HT-29 (cell line): ENCODE data around the gene ZNF629. TPM values are rescaled to one million over a fixed set of nuclear protein-coding genes. Genes with fewer than 3 reads are reported as not detected.
A peak's percentile ranks its signal among the peaks of the same experiment; 100 is the strongest.
"Not testable (repeated sequence)": the region's sequence is repeated elsewhere in the genome, so short reads cannot be mapped to it uniquely, and the experiment has no call there.

Experiments used
- DNase-seq: peaks from one replicate; pipeline ENCODE4 v3.0.0-alpha.2; 2015; ENCODE audit warnings: low spot score
- total RNA-seq: library from RNA; depleted of rRNA; stranded (reverse); fragments of >200 nt; shearing (Covaris generic); gene quantifications from 2 replicates; pipeline ENCODE4 v1.2.3, GENCODE V29; 2014; rRNA removed

The ZNF629 gene
- total RNA-seq = 19.8 and 21.3 TPM in 2 replicates

DNA sequence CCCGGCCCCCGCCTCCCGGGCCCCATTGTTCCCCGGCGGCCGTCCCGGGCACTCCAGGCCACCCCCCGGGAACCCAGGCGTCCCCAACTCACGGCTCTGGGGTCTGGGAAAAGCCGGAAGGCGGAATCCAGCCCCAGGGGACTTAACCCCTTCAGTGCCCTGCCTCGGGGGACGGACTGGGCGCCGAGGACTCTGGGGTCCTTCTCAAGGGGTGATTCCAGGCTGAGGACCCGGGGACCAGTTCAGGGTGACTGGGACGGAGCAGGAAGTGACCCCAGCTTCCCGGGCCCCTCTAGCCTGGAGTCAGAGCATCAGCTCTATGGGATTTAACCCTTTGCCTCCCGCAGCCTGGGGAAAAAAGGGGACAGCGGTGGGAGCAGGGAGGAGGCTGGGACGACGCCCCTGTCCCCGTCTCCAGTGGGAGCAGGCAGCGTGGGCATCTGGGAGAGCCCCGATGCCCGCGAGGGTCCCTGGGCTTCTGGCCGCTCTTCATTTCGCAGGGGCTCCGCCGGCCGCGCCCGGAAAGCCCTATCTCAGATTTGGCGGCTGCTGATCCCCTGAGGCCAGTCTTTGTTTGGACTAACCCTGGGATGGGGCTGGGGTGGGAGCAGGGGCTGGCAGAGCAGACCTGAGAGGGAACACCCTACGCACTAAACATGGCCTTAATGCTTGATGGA, at the start of gene ZNF629:
ZNF629 (minus strand) TSS at position 270 of the 677 bp plus-strand sequence. CDS start 2,723 bp downstream, outside the sequence.
- peak; percentile 74 for DNase-seq

DNA sequence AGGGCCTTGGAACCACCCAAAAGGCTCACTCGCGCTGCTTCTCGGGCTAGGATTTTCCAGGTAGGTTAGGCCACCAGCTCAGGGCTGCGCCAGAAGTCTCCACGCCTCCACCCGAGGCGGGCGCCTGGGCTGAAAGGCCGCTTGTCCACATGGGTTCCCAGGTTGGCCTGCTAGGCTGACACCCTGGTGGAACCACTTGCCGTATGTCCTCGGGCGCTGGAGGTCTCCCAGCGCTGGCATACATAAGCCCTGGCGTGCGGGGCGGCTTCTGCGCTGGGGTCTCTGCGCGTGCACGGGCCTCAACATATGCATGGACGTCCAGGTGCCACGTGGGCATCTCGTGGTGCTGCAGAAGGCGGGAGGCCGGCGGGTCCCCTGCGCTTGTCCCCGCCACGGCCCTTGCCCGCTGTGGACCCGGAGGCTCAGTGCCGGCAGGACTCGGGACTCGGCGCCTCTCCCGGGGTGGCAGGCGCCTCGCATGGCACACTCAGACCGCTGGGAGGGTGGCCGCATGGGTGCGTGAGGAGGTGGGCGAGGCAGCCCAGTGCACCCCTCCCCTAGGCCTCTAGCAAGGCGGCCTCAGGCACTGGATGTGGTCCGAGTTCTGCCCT, 47.2 kb upstream of the ZNF629 start:
- no peak for DNase-seq

DNA sequence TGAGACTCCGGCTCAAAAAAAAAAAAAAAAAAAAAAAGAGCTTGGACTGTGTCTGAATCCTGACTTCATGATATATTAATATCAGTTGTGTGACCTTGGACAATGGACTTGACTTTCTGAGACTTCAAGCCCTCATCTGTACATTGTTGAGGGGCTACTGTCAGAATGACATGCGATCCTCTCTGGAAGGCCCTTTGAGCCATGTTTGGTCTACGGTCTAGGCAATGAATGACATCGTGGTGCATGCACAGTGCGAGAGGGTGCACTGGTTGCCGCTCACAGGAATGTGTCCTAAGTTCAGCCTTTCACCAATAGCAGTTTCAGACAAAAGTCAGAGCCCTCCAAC, 43.0 kb upstream of the ZNF629 start:
- no peak for DNase-seq

DNA sequence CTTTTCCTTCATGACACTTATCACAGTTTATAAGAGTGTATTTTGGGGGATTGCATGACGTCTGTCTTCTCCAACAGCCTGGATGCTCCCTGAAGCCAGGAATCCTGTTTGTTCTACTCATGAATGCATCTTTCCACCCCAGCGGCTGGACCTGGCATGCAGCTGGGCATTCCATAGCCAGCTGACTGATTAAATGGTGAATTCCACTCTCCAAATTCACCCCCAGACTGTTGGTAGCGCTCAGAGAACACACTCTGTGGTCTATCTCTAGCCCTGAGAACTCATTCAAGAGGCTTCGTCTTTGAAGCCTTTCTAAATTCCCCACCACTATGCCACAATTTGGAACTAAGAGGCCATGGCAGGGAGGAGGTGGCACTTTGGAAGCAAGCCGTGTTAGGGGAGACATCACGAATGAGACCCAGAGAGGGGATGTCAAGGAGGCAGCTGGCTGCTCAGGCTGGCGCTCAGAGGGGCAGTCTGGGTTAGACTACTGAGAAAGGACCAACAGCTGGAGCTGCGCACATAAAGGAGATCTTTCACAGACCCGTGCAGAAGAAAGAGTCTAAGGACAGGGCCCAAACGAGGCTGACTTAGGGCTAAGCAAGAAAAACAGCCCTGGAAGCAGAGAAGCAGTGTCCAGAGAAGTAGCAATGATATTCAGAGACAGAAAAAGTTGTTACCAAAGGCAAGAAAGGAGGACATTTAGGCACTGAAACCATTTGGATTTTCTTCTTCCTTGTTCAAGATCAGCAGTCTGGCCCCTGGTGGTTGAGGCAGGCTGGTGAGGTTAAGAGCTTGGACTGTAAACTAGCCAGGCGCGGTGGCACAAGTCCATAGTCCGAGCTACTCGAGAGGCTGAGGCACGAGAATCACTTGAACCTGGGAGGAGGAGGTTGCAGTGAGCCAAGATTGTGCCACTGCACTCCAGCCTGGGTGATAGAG, 42.4 kb upstream of the ZNF629 start:
- peak; percentile 21 for DNase-seq

DNA sequence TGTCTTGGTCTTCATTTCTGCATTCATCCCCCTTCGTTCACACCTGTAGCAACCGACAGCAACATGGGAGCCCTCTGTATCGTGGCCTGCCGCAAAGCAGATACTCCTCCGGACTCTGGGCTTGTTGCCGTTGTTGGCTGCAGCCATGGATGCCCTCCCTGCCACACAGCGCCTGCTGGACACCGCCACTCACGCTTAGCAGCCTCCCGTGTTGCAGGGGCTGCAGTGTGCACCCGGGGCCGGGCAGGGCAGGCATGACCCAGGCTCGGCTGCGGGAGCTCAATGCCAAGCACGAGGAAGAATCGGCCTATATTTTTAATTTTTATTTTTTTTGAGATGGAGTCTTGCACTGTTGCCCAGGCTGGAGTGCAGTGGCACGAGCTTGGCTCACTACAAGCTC, 34.9 kb upstream of the ZNF629 start:
- no peak for DNase-seq

DNA sequence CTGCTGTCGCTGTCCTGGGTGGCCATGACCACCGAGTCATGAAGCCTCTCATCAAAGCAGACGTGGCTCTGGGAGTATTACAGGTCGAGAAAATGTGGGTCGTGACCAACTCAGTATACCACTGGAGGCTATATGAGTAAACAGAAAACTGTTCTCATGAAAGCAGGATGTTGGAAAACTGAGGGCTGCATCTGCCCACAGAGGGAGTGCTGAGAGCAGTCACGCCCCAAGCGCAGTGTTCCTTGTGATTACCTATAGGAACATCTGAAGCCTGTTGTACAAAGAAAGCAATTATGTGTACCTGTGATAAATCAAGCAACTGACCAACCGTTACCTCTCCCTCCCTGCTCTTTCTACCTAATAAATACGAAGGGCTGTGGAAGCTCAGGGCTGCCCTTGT, 34.4 kb upstream of the ZNF629 start:
- DNase-seq = not testable (repeated sequence)

DNA sequence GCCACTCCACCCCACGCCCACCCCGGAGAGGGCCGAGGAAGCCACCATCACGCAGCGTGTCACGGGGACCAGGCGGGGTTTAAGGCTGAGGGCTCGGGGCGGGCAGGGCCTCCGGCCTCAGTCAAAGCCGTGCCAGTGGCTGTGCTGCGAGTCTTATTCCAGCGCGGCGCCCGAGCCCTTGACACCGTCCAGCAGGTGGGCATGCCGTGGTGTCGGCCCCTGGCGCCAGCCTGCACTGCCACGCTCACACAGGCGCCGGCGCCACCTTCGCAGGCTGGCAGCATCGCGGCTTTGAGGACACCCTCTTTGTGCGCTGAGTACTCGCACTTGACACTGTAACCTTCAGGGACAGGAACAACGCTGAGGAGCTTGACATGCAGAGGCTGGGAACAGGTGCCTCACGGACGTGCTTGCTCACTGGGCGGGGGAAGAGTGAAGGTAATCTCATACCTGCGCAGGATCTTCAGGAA, 34.0 kb upstream of the ZNF629 start:
- DNase-seq = no peak

DNA sequence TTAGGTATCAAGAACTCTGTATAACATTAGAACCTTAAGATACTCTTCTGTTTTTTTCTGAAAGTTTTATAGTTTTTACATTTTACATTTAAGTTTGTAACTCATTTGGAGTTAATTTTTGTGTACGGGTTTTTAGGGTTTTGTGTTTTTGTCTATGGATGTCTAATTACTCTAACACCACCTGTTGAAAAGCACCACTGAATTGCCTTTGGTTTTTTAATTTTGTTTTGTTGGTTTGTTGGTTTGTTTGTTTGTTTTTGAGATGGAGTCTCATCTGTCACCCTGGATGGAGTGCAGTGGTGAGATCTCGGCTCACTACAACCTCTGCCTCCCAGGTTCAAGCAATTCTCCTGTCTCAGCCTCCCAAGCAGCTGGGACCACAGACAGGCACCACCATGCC, 29.8 kb upstream of the ZNF629 start:
- no peak for DNase-seq

DNA sequence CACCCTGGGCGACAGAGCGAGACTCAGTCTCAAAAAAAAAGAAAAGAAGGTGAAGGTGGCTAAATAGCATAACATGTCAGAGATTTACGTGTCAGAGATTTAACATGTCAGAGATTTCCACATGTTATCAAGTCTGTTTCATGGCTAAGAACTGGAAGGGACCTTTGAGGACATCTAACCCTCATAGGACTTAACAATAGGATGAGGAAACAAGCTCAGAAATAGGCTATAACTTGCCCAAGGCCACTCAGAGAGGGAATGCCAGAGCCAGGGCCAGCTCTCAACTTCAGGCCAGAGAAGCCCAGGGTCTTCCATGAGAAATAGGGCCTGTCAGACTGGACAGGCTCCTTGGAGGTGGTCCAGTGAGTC, 26.8 kb upstream of the ZNF629 start:
- no peak for DNase-seq

DNA sequence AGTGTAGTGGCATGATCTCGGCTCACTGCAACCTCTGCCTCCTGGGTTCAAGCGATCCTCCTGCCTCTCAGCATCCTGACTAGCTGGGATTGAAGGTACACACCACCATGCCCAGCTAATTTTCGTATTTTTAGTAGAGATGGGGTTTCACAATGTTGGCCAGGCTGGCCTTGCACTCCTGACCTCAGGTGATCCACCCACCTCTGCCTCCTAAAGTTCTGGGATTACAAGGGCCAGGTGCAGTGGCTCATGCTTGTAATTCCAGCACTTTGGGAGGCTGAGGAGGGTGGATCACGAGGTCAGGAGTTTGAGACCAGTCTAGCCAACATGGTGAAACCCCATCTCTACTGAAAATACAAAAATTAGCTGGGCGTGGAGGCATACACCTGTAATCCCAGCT, 22.7 kb upstream of the ZNF629 start:
- not testable (repeated sequence) for DNase-seq

DNA sequence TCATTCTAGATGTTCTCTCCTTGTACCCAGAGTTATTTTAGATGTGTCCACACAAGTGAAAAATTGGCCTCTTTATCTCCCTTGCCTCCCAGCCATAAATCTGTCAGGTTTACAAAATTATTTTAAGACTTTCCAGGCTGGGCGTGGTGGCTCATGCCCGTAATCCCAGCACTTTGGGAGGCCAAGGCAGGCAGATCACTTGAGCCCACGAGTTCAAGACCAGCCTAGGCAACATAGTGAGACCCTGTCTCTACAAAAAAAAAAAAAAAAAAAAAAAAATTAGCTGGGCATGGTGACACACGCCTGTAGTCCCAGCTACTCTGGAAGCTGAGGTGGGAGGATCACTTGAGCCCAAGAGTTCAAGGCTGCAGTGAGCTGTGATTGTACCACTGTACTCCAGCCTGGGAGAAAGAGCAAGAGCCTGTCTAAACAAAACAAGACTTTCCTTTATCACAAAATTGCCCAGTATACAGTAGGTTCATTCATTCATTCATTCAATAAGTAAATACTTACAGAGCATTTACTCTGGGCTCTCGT, 22.0 kb upstream of the ZNF629 start:
- not testable (repeated sequence) for DNase-seq

DNA sequence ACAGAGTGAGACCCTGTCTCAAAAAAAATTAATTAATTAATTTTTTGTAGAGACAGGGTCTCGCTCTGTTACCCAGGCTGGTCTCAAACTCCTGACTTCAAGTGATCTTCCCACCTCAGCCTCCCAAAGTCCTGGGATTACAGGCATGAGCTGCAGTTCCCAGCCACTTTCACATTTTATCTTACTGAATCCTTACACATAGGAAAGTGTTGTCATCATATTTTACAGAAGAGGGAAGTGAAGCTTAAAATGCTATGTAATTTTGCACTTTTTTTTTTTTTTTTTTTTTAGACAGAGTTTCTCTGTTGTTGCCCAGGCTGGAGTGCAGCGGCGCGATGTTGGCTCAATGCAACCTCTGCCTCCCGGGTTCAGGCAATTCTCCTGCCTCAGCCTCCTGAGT, 21.1 kb upstream of the ZNF629 start:
- no peak for DNase-seq

DNA sequence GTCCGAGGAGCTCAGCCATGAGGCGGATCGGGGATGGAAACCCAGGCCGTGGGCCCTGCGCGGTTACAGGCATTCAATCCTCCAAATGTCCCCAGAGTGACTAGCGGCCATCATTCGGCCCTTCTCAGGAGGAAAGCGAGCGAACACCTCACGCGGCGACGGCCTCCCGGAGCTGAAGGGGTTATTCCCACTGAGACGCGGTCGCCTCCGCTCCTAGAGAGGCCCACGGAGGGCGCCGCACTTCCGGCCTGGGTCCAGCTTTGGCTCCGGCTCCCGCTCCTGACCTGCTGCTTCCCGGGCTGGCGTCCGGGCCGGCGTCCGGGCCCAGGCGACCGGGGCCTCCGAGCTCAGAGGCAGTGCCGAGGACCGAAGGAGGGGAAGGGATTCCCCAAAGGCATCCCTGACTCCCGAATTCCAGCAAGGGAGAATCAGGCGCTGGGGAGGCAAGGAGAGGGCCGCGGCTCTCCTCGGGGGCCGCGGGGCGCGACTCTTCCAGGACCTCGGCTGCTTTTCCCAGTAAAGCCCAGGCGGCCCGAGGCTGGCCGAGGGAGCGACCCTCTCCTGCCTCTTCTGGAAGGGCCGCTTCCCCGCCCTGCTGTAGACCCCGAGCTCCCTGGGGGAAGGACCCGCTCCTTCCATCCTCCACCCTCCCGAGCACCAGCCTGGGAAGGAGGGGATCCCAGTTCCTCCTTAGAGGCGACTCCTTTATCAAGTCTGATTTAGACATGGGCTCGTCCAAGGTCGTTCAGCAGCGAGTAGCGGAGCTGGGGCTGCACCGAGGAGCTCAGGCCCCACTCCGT, 18.6 kb upstream of the ZNF629 start:
- peak; percentile 89 for DNase-seq

DNA sequence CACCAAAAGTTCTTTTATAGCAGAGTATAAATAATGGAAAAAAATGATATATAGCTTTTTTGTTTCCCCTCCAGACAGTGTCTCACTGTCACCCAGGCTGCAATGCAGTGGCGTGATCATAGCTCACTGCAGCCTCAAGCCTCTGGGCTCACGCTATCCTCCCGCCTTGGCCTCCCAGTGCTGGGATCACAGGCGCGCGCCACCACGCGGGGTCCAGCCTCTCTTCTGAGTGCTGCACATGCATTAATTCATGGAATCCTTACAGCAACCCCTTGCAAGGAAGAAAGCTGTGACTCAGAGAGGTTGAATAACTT, 18.0 kb upstream of the ZNF629 start:
- no peak for DNase-seq

DNA sequence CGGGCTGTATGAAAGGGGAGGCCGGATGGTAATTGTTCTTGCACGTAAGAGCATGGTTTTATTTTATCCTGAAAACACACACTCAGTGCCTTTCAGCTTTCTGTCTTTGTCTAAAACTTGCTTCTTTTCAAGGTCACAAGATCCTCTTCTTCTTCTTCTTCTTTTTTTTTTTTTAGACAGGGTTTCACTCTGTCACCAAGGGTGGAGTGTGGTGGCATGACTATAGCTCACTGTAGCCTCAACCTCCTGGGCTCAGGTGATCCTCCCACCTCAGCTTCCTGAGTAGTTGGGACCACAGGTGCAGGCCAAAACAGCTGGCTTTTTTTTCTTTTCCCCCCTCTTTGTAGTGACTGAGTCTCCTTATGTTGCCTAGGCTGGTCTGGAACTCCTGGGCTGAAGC, 15.9 kb upstream of the ZNF629 start:
- DNase-seq = no peak

DNA sequence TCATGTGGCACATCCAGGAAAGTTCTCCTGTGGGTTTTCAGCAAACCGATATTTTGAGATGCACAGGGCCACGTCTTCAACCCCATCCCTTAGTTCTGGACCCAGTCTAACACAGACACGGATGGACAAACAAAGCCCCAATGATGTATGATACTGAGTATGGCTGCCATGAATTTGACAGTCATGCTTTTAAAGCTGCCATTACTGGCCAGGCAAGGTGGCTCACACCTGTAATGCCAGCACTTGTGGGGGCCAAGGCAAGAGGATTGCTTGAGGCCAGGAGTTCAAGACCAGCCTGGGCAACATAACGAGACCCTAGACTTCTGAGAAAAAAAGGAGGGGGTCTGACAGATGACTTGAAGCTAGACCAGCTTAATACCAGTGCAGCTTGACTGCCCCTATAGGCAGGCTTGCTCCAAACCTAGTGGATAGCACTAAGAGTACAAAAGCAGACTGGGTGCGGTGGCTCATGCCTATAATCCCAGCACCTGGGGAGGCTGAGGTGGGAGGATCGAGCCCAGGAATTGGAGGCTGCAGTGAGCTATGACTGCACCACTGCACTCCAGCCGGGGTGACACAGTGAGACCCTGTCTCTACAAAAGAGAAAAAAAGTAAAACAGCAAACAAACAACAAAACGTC, 10.8 kb upstream of the ZNF629 start:
- no peak for DNase-seq

DNA sequence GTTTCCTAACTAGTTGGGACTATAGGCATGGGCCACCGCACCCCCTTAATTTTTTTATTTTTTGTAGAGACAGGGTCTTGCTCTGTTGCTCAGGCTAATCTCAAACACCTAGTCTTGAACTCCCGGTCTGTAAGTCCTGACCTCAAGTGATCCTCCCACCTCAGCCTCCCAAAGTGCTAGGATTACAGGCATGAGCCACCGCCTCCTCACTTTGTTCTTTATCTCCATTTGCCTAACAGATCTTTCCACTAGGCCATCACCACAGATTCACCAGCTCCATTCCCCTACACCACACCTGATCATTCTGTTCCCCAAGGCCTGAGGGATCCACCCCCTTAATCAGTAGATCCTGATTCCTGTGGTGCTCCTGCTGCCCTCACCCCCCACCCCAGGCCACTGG, 7.6 kb upstream of the ZNF629 start:
- no peak for DNase-seq

DNA sequence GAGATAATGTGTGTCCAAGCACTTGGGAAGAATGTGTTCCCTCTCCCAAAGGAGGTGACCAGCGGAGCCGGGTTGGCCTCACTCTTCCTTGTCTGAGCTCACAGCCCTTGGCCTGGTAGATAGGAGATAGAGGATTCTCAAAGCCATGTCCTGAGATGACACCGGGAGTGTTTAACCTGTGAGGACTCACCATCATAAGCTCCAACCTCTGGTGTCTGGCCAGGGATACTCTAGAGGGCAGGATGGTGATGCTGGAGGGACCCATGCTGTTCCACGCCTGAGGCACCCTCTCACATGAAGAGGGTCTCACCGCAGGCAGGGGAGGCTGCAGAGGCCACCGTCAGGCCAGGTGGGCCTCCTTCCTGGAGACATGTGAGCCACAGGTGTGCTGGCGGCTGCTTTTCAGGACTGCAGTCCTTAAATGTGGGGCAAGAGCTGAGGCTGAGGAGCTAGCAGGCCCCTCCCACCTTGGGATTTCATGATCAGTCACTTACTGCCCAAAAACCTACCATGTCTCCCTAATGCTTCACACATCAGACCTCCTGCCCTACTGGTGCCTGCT, 6.6 kb upstream of the ZNF629 start:
- no peak for DNase-seq

DNA sequence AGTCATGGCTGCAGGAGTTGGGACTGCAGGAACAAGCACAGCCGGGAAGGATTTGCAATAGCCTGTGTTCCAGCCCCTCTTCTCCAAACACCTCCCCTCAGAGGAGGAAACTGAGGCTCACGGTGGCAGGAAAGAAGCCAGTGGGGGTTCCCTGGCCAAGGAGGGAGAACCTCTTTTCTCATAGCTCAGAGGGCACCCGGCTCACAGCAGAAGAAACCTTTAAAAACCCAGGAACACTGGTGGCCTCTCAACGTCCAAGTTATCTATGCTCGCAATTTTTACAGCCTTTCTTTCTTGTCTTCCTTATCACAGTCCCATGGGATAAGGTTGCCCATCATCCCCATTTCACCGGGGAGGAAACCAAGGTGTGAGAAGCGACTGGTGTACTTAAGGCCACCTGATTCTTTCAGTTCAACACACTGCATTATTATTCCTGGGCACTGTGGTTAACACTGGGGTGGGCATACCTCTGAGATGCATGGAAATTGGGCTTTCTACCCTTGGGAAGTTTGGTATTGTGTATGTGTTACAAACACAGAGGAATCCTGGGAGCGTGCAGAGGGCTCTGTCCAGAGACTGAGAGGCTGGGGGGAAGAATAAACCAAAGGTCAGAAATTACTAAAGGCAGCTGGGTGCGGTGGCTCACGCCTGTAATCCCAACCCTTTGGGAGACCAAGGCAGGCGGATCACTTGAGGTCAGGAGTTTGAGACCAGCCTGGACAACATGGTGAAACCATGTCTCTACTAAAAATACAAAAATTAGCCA, 791 bp upstream of the ZNF629 start:
- no peak for DNase-seq
